ENCODE data around the gene KIAA0319L. TPM values are rescaled to one million over a fixed set of nuclear protein-coding genes. Genes with fewer than 3 reads are reported as not detected.

KIAA0319L gene
- total and polyA plus RNA-seq, 2 donors (not counting 3 experiments of a cell fraction or from before 2014, with no cell fraction given) = 31.4 to 43.4 TPM

GRCh38 chr1:35599411-35599810 lies 42.2 kb upstream of the KIAA0319L start:
- no peak overlapping the region for H3K9ac ChIP-seq (replicated peaks; ENCODE audit: extremely low read depth, insufficient read depth, low read length)
- dilution Hi-C loops (cut with MboI; ENCODE audit: extremely low pct_ligation_motif_present, low sequenced_read_pairs) = no loop called here
- intact Hi-C loops (cut with micrococcal nuclease) = loop anchor here (2.0 kb wide), 1 partner anchor 35 kb away; no protein-coding TSS in a partner anchor
- CTCF ChIA-PET = no interaction called here
- POLR2A ChIA-PET = no interaction called here
- FAIRE-seq = peak; percentile 8
- H4K20me1 ChIP-seq (replicated peaks; ENCODE audit: control insufficient read depth, extremely low read depth, insufficient read depth, low read length) = no peaks in the 10 kb centered on the region
- H3K27me3 ChIP-seq (ENCODE audit: control insufficient read depth in 2 of 2, insufficient read depth in 2 of 2, low read length in 2 of 2) = no peaks in the 10 kb centered on the region
- no peak overlapping the region for H3K27ac ChIP-seq (ENCODE audit: insufficient read depth, low read depth, low read length)
- TF ChIP-seq EZH2 (IDR thresholded peaks at IDR 0.05; ENCODE audit: borderline replicate concordance, low read depth, low read length, severe bottlenecking) (no peak), GATA2 (IDR thresholded peaks at IDR 0.05; ENCODE audit: insufficient read depth, insufficient read length, low read depth, low read length) (no peak), POLR2AphosphoS5 (IDR thresholded peaks at IDR 0.05; ENCODE audit: insufficient read depth, low read depth, low read length) (no peak), CTCF (IDR thresholded peaks at IDR 0.05; ENCODE audit: extremely low read depth in 1 of 2, insufficient read depth in 1 of 2, low read depth in 1 of 2, low read length in 2 of 2) (no peak)
- H2AFZ ChIP-seq (ENCODE audit: low read depth, low read length) = no peak overlapping the region
- H3K9me1 ChIP-seq (replicated peaks; ENCODE audit: control insufficient read depth, extremely low read depth, insufficient read depth, low read length) = no peaks in the 10 kb centered on the region
- no peaks in the 10 kb centered on the region for H3K9me3 ChIP-seq (replicated peaks; ENCODE audit: control insufficient read depth, insufficient read depth, low read length)
- no peaks in the 10 kb centered on the region for H3K79me2 ChIP-seq (ENCODE audit: control insufficient read depth, insufficient read depth, low read length)
- peaks cover 12 to 14% of the 10 kb centered on the region in 2 experiments for H3K36me3 ChIP-seq (ENCODE audit: control insufficient read depth in 2 of 2, extremely low read depth in 1 of 2, insufficient read depth in 2 of 2, low read length in 2 of 2)
- DNase-seq (ENCODE audit: low read depth, low spot score) = no peak
- H3K4me3 ChIP-seq (replicated peaks in 1 of 3; ENCODE audit: insufficient read depth in 1 of 3, low read depth in 1 of 3, low read length in 3 of 3) = no peak overlapping the region
- no peaks in the 10 kb centered on the region for H3K4me1 ChIP-seq (ENCODE audit: control insufficient read depth, extremely low read depth, insufficient read depth, low read length)
- no peak overlapping the region for H3K4me2 ChIP-seq (ENCODE audit: insufficient read depth, low read length)
- BruUV-seq (replicated peaks) = no TSS peak

- Histone ChIP-seq H3K4me2 (ENCODE audit: insufficient read depth, low read length) (no peak overlapping the region), H2AFZ (ENCODE audit: low read depth, low read length) (no peak overlapping the region), H3K9ac (replicated peaks; ENCODE audit: extremely low read depth, insufficient read depth, low read length) (no peak overlapping the region), H3K27ac (ENCODE audit: insufficient read depth, low read depth, low read length) (no peak overlapping the region), H4K20me1 (replicated peaks; ENCODE audit: control insufficient read depth, extremely low read depth, insufficient read depth, low read length) (no peaks in the 10 kb centered on the region), H3K4me1 (ENCODE audit: control insufficient read depth, extremely low read depth, insufficient read depth, low read length) (no peaks in the 10 kb centered on the region), H3K4me3 (replicated peaks in 1 of 3; ENCODE audit: insufficient read depth in 1 of 3, low read depth in 1 of 3, low read length in 3 of 3) (no peak overlapping the region), H3K9me3 (replicated peaks; ENCODE audit: control insufficient read depth, insufficient read depth, low read length) (no peaks in the 10 kb centered on the region), H3K79me2 (ENCODE audit: control insufficient read depth, insufficient read depth, low read length) (no peaks in the 10 kb centered on the region), H3K36me3 (ENCODE audit: control insufficient read depth in 2 of 2, extremely low read depth in 1 of 2, insufficient read depth in 2 of 2, low read length in 2 of 2) (peaks cover 10 to 11% of the 10 kb centered on the region in 2 experiments), H3K9me1 (replicated peaks; ENCODE audit: control insufficient read depth, extremely low read depth, insufficient read depth, low read length) (no peaks in the 10 kb centered on the region), H3K27me3 (ENCODE audit: control insufficient read depth in 2 of 2, insufficient read depth in 2 of 2, low read length in 2 of 2) (no peaks in the 10 kb centered on the region)
- dilution Hi-C loops (cut with MboI; ENCODE audit: extremely low pct_ligation_motif_present, low sequenced_read_pairs) = no loop called here
- ChIA-PET CTCF (no interaction called here), POLR2A (no interaction called here)
- no peak for FAIRE-seq
- DNase-seq (ENCODE audit: low read depth, low spot score) = no peak
- BruUV-seq (replicated peaks) = no TSS peak
- intact Hi-C loops (cut with micrococcal nuclease) = loop anchor here (2.0 kb wide), 1 partner anchor 36 kb away; no protein-coding TSS in a partner anchor
- TF ChIP-seq FOS (IDR thresholded peaks at IDR 0.05; ENCODE audit: borderline replicate concordance, insufficient read depth, low read length) (no peak), POLR2AphosphoS5 (IDR thresholded peaks at IDR 0.05; ENCODE audit: insufficient read depth, low read depth, low read length) (no peak), JUN (IDR thresholded peaks at IDR 0.05; ENCODE audit: borderline replicate concordance, insufficient read depth, insufficient read length, low read depth) (no peak), CTCF (IDR thresholded peaks at IDR 0.05; ENCODE audit: extremely low read depth in 1 of 2, insufficient read depth in 1 of 2, low read depth in 1 of 2, low read length in 2 of 2) (no peak), EZH2 (IDR thresholded peaks at IDR 0.05; ENCODE audit: borderline replicate concordance, low read depth, low read length, severe bottlenecking) (no peak), POLR2A (IDR thresholded peaks at IDR 0.05; ENCODE audit: low read depth, low read length) (no peak), MYC (IDR thresholded peaks at IDR 0.05; ENCODE audit: low read depth, low read length) (no peak), GATA2 (IDR thresholded peaks at IDR 0.05; ENCODE audit: insufficient read depth, insufficient read length, low read depth, low read length) (no peak), MAX (IDR thresholded peaks at IDR 0.05; ENCODE audit: insufficient read depth, insufficient read length) (no peak)
Observed at GRCh38 chr1:35598895-35599294, 41.7 kb upstream of the KIAA0319L start.
